Medulla oblongata (tissue), 1 donor: ENCODE data around the gene PTPRN2.
A peak's percentile ranks its signal among the peaks of the same experiment; 100 is the strongest.
"Not testable (repeated sequence)": the region's sequence is repeated elsewhere in the genome, so short reads cannot be mapped to it uniquely, and the experiment has no call there.

Source experiments
- DNase-seq: peaks from one replicate; pipeline ENCODE4 v3.0.0-alpha.2; 2015; ENCODE audit errors: extremely low spot score

Gene PTPRN2

GRCh38 chr7:157697287-157697686, 890.3 kb downstream of the PTPRN2 start:
- DNase-seq, result not testable (repeated sequence)

GRCh38 chr7:157695609-157696008, 892.0 kb downstream of the PTPRN2 start:
- DNase-seq, result not testable (repeated sequence)

- no peak for DNase-seq
These were observed 893.3 kb downstream of the PTPRN2 start for GRCh38 chr7:157694376-157694665.

DNA sequence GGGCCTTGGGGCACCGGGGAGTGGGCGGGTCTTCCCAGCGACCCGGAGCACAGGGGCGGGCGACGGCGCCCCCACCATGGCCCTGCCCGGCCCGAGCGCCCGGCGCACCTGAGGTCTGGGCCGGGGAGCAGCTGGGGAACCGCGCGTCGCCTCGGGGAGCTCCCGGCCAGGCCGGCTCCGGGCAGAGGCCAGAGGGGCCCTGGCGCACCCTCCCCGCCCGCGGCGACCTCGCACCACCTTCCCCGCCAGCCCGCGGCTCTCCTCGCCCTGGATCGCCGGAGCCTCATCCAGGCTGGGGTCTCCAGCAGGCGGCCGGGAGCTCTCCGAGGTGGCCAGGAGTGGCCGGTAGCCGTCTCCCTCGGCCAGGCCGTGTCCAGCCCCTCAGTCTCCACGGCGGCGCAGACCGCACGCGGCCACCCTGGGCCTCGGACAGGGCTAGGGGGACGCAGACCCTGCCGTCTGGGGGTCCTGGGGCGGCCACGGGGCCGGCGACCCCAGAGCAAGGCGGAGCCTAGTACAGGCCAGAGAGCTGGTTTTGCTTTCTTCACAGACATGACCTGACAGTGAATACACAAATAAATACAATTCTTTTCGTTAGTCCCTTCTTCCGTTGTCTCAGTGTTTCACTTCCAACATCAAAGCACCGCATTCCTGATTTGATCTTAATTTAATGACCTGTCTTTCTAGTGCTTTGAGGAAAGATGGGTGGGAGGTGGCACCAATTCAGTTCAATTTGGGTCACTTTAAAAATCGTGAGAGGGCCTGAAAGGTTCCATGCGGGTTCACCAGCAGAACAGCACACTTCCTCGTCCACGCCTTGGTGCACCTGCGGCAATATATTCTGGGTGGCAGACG, 893.9 kb downstream of the PTPRN2 start:
- DNase-seq, result no peak

- DNase-seq, result no peak
These were observed 894.5 kb downstream of the PTPRN2 start for GRCh38 chr7:157693071-157693520.

GRCh38 chr7:157692460-157693011, 895.1 kb downstream of the PTPRN2 start:
- DNase-seq, result no peak

DNA sequence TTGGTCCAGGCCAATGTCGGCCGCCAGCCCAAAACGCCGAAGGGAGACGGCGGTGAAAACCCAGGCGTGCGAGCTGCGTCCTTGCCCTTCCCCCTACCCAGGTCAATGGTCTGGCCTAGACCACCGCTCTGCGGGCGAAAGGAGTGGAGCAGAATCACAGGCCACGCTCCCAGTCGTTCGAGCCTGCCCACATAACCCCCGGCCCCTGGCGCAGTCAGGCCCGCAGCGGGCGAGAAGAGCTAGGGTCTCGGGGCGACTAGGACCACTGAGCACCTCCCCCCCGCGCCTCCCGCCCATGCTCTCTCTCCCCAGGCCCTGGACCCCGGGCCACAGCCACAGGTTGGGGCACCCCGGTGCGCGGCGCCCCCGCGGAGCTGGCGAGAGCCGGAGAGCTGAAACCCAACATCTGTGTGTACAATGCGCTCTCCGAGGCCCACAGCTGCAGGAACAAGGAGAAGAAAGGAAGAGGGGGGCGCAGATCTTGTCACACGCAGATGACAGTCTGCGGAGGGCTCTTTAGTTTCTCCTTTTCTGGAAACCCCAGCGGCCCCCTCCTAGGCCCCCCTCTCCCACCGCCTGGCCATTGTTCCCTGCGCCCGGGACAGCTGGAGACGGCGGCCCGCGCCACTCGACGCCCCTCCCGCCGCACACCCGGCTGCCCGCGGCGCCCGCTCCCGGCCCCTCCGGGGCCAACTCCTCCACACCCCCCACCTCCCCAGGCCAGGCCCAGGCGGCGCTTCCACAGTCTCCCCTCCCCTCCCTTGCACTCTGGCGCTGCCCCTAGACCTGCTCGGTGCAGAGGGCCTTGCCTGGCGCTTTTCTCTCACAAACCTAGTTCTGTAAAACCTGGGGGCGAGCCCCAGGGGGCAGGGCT, 895.8 kb downstream of the PTPRN2 start:
- DNase-seq, result no peak

GRCh38 chr7:157690833-157691585, 896.6 kb downstream of the PTPRN2 start:
- DNase-seq, result peak; percentile 72

- DNase-seq, result no peak
These were observed 897.4 kb downstream of the PTPRN2 start for GRCh38 chr7:157690058-157690832.

DNA sequence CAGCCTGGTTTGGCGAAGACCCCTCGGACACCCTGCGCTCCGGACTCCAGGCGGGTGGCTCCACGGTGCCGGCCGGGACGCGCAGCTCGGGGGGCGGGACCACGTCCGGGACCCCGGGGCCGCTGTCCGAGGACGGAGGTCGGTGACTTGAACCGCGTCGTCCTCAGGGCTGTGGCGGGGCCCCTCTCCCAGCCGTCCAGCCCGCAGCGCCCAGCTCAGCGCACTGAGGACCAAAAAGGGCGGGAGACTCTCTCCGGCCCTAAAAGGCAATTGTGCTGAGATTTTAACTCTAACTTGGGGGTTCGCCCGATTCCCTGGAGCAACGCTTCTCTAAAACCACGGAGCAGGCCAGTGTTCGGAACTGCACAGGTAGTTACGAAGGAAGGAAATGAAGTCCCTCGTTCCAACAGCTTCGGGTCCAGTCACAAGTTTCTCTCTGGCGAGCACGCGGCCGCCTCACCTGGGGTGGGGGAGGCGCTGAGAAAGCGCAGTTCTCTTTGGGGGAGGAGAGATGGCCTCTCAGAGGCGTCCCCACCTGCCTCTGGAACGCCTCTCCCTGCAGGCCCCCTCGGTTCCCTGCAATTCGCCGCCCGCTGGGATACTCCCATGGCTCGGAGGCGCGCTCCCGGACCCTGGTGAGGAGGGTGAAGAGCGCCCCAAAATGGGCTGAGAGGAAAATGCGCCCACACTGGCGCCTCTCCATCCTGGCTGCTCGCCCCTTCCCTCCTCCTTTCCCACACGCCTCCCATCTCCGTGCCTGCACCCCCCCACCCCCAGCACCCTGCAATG, 898.2 kb downstream of the PTPRN2 start:
- no peak for DNase-seq

GRCh38 chr7:157688533-157689268, 898.9 kb downstream of the PTPRN2 start:
- DNase-seq, result no peak

DNA sequence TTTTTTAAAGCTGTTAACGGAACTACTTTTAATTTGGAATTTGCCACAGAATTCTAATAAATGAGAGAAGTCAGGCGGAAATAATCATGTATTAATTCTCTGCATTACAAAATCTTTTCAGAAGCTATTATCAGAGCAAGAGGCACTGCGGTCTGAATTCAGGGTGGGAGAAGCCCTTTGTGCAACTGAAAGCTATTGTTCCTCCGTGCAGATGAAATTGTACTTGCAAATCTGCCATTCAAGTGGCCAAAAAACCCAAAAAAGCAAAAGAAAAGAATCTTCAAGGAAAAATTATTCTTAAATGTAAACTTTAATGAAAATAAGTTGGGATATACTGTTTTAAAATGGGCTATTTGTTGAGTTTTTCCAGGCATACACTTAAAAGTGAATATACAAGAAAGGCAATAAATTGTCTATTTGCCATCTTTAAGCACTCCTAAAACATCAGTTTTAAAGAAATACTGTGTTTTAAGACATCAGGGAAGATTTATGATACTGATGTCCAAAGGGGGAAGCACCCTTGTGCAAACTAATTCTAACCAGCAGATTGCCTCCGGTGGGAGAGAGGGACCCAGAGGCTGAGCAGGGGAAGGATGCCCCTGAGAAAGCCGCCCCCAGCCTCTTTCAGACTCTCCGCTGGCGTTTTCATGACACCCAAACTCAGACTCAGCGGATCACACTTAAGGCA, 899.6 kb downstream of the PTPRN2 start:
- DNase-seq, result no peak

- no peak for DNase-seq
These were observed 900.5 kb downstream of the PTPRN2 start for GRCh38 chr7:157687158-157687557.

GRCh38 chr7:157686285-157686894, 901.2 kb downstream of the PTPRN2 start:
- no peak for DNase-seq

- DNase-seq, result no peak
These were observed 902.0 kb downstream of the PTPRN2 start for GRCh38 chr7:157685430-157686284.

- DNase-seq, result no peak
These were observed 902.7 kb downstream of the PTPRN2 start for GRCh38 chr7:157684909-157685429.
